SIG-M5 treated with dmso at 0.1 percent for 504 hours (cell line): Measurements from ENCODE around the gene MBNL3.

Experiments
- DNase-seq: peaks from one replicate; lab custom pipeline; 2025; ENCODE audit not compliant: unreplicated experiment; lab: John Stamatoyannopoulos, UW

Gene MBNL3

GRCh38 chrX:132488819-132489577 is at the start of gene MBNL3:
Gene MBNL3, minus strand, starts transcription at chrX:132489038. Its CDS starts 49,427 bp downstream, at chrX:132439611.
- peak; percentile 52 for DNase-seq

GRCh38 chrX:132533409-132533808 is 44.6 kb upstream of the MBNL3 start:
- DNase-seq, result no peak

DNA sequence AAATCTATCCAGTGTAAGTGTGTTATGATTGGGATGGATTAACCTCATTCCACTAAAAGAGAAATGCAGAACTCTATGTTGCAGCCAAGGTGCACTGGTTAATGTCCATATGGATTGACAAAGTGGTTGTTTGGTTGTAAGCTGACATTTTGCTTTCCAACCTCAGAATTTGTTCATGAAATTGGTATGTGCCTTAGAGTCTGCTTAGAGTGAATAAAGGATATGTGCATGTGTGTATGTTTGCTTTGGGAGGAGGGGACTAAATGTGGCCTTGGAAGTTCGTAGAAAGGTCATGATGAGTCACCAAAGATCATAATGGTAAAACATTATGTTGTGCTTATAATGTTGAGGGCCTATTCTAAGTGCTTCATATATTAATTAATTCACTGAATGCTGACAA is 44.1 kb upstream of the MBNL3 start:
- no peak for DNase-seq

DNA sequence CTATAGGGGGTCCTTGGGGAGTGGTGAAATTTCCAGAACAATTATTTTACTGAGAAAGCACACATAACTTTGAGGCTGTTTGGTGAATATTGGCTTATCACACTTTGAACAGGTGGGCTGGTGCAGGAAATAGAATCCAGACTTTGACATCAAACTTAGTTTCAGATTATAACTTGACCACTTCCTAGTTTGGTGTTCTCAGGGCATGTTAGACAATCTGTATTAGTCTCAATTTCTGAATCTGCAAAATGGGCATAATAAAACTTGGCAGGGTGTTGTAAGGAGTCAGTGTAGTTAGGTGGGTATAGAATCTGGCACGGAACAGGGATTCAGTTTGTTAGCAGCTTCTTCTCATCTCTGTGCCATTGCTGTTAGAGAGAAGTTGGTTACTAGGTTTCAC is 43.3 kb upstream of the MBNL3 start:
- DNase-seq, result no peak

GRCh38 chrX:132520792-132521191 is 32.0 kb upstream of the MBNL3 start:
- no peak for DNase-seq

DNA sequence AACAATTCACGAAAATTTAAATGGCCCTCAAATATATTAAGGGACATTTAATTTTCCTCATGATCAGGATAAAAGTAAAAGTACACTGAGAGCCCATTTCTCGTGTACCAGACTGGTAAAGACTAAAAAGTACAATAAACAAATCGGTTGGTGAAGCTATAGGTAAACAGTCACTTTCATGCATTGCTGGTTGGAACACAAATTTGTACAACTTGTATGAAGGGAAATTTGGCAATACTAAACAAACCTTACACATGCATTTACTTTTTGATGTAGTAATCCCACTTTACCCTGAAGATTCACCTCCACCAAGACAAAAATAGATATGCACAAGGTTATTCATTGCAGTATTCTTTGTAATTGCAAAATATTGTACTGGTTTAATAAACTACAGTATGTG is 31.4 kb upstream of the MBNL3 start:
- DNase-seq, result no peak

GRCh38 chrX:132518401-132518800 is 29.6 kb upstream of the MBNL3 start:
- no peak for DNase-seq

GRCh38 chrX:132508834-132509233 is 20.0 kb upstream of the MBNL3 start:
- no peak for DNase-seq

DNA sequence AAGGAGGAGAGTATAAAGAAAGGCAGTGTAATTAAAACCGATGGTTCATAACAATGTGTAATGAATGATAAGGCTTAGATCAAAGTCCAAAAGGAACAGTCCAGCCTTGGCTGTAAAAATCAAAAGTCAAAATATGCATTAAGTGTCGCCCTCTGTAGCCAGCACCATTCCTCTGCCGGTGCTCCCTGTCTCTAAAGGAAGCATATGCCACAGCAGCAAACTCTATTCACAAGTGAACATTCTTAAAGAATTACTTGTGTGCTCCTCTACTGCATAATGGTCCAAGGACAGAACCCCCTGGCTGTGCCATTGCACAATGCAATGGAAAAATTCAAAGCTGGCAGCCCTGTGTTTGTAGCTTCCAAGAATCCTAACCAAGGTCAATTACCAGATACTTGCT is 16.3 kb upstream of the MBNL3 start:
- no peak for DNase-seq

- DNase-seq, result no peak
Measured at GRCh38 chrX:132504417-132504816, 15.6 kb upstream of the MBNL3 start.

DNA sequence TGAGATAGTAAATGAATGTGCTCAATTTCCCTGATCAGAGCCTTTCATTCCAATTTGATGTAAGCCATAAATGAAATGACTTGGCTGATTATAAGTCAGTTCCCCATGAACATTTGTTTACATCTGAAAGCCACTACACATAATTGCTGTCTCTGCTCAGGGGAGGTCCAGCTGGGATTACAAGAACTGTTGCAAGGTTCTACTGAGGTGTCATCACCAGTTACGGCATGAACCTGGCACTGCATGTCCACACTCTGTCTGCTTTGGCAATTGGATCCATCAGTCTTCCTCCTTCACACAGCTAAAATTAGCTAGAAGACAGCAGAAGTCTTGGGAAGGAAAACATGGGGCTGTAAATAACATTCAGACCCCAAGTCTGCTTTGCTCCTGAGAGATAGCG is 12.8 kb upstream of the MBNL3 start:
- no peak for DNase-seq

DNA sequence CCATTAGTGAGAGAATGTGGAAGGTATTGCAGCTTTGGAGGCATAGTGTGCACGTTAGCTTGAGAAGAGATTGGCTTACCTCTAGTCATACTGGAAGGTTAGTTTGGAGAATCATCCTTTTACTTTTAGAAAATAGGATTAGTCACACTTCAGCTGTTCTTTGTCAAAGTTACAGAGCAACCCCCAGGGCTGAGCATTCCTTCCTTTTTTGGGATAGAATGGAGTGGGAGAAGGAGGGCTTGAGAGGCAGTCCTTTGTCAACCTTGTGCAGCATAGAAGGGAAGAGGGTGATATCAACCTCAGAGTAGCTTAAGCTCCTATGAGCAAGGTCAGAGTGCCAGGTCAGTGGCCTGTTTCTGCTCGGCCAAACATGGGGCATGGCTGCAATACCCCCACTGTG is 8.6 kb upstream of the MBNL3 start:
- no peak for DNase-seq

DNA sequence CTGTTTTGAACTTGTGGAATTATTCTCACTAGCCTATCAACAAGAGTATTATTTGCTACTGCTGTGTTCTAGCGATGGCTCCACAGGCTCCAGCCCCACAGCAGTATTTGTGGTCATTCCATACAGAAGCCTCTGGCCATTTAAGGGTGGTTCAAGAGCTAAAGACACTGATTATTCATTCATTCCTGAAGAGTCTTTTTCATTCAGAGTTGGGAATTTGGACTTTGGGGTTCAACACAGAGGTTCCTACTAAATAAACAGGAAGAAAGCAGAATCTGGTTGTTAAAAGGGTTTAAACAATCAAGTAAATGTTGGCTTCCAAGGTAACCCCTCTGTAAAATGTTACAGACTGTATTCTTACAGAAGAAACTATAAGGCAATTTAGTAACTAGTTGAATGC is 4.3 kb upstream of the MBNL3 start:
- no peak for DNase-seq

- DNase-seq, result peak; percentile 91
Measured at GRCh38 chrX:132491191-132491590, 2.4 kb upstream of the MBNL3 start.

DNA sequence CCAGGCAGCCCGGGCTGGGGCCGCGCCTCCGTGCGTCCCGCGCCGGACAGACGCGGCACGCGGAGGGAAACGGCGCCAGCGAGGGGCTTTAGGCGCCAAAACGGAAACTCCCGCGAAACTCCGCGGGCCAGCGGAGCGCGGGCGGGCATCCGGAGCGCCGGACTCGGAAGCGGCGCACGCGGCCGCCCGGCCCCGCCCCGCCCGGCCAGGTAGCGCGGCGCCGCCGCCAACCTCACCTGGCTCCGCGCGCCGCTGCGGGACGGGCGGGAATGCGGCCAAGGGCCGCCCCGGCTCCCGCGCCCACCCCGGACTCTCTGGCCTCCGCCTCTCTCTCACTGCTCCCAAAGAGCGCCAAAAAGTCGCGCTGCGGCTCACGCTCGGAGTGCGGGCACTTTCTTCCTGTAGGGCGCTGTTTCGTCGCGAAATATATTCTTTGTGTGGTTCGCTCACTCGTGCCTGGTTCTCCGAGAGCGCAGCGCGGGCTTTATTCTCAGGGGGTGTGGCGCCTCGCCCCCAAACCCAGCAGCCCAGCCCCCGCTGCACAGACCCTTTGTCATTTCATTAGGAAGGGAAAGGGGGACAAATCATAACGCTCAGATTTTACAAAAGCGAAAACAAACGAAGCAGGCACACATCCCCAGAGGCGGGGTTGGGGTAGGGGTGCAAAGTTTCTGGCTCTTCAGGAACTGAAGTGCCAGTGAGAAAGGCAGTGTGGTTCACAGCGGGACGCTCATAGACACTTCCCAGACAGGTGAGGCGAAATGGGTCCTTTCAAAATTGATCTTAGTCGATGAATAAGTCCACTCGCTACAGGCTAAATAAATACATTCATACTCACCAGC is 961 bp upstream of the MBNL3 start:
- DNase-seq, result peak; percentile 29

DNA sequence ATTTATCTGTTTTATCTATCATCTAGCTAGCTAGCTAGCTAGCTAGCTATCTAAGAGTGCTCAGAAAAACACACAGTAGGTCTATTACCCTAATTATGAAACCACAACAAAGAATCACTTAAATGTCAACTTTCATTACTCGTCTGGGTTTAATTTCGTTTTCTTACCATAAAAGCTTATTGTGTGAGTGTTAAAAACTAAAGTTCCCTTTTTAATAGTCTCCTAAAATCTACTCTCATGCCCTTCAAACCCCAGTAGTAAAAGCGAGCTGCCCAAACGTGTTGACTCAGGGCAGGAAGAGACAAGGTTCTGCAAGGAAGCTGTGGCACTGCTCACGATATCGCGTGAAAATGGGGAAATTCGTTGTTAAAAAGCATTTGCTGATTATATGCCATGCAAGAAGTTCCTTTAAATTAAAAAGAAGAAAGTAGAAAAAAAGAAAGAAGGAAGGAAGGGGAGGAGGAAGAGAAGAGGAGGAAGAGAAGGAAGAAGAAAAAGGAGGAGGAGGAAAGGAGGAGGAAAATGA is 595 bp downstream of the MBNL3 start:
- DNase-seq, result peak; percentile 61

- no peak for DNase-seq
Measured at GRCh38 chrX:132486599-132487178, 2.1 kb downstream of the MBNL3 start.

- DNase-seq, result no peak
Measured at GRCh38 chrX:132483951-132484350, 4.9 kb downstream of the MBNL3 start.

- DNase-seq, result no peak
Measured at GRCh38 chrX:132483488-132483887, 5.3 kb downstream of the MBNL3 start.

GRCh38 chrX:132482632-132483031 is 6.2 kb downstream of the MBNL3 start:
- DNase-seq, result no peak

- DNase-seq, result no peak
Measured at GRCh38 chrX:132481449-132481848, 7.4 kb downstream of the MBNL3 start.
